Natural killer cell (primary cell): ENCODE results near the gene CACNA1C. TPM values are rescaled to one million over a fixed set of nuclear protein-coding genes. Genes with fewer than 3 reads are reported as not detected.

Experiments
- ATAC-seq, 3 donors: fragments of 150-1000 bp in 2 of 3; fragments of 200-7000 bp in 1 of 3; cut with Tn5 transposase; 1 replicate in 1 of 3; 2 replicates in 2 of 3; pipeline ENCODE4 v1.10.0; 2021; ENCODE audit warnings: mild to moderate bottlenecking in 2 of 3, moderate library complexity in 2 of 3
- DNase-seq, 2 donors: peaks; one replicate each; pipeline versions ENCODE4 v3.0.0 to v3.0.0-alpha.2; 2013 to 2021; ENCODE audit warnings: mixed read lengths in 1 of 2
- H3K27ac ChIP-seq: one replicate; pipeline ENCODE4 v1.5.1; 2013; ENCODE audit warnings: mild to moderate bottlenecking, low read length
- H3K27me3 ChIP-seq: one replicate; pipeline ENCODE4 v1.6.1; 2013; ENCODE audit warnings: low read length; ENCODE audit not compliant: control insufficient read depth, insufficient read depth
- H3K36me3 ChIP-seq: one replicate; pipeline ENCODE4 v1.6.1; 2013; ENCODE audit warnings: low read length; ENCODE audit not compliant: control insufficient read depth, insufficient read depth
- H3K4me1 ChIP-seq: one replicate; pipeline ENCODE4 v1.6.1; 2013; ENCODE audit warnings: low read length; ENCODE audit not compliant: control insufficient read depth, insufficient read depth
- H3K4me3 ChIP-seq: one replicate; pipeline ENCODE4 v1.5.1; 2013; ENCODE audit warnings: low read length
- H3K9me3 ChIP-seq: one replicate; pipeline ENCODE4 v1.6.1; 2013; ENCODE audit warnings: low read length; ENCODE audit not compliant: control insufficient read depth, insufficient read depth
- H3K27ac Mint-ChIP-seq, 2 donors: one replicate each; pipeline ENCODE4 v1.8.0; 2022; ENCODE audit warnings: mild to moderate bottlenecking in 2 of 2, mixed read lengths in 2 of 2, moderate library complexity in 1 of 2
- H3K27me3 Mint-ChIP-seq, 2 donors: one replicate each; pipeline ENCODE4 v1.8.0; 2022; ENCODE audit warnings: low read depth in 2 of 2, mixed read lengths in 2 of 2
- H3K36me3 Mint-ChIP-seq: one replicate; pipeline ENCODE4 v1.8.0; 2022; ENCODE audit warnings: mixed read lengths
- H3K4me1 Mint-ChIP-seq, 2 donors: one replicate each; pipeline ENCODE4 v1.8.0; 2022; ENCODE audit warnings: mixed read lengths in 2 of 2
- H3K4me3 Mint-ChIP-seq: one replicate; pipeline ENCODE4 v1.8.0; 2022; ENCODE audit warnings: mild to moderate bottlenecking, moderate library complexity, mixed read lengths
- H3K9me3 Mint-ChIP-seq, 2 donors: one replicate each; pipeline ENCODE4 v1.8.0; 2022; ENCODE audit warnings: mixed read lengths in 2 of 2
- WGBS: methylation state at CpG from one replicate; pipeline ENCODE4 v1.1.7; 2013; ENCODE audit warnings: missing lambda C conversion rate; ENCODE audit not compliant: insufficient coverage; 5-methylcytosine and 5-hydroxymethylcytosine counted together
- intact Hi-C: fragments of 100-400 bp; cut with micrococcal nuclease; formaldehyde crosslinking; loops from one replicate; pipeline ENCODE4 v1.14.2; 2022
- total RNA-seq, 4 donors: library from RNA; stranded (reverse); fragments of 120-200 nt in 1 of 4; gene quantifications; one replicate each; pipeline versions ENCODE4 v1.2.3 to v1.2.4, GENCODE V29; 2013 to 2022
- TF ChIP-seq, protein P1 (sequence below): fragments of 200-600 bp; IDR thresholded peaks from one replicate; pipeline ENCODE4 v1.8.0; 2022; ENCODE audit warnings: antibody characterized with exemption

CACNA1C gene
- total RNA-seq, 3 donors from 2014 or later (not counting 1 experiment from before 2014, with no cell fraction given): 0.07 to 0.35 (median 0.08) TPM

DNA sequence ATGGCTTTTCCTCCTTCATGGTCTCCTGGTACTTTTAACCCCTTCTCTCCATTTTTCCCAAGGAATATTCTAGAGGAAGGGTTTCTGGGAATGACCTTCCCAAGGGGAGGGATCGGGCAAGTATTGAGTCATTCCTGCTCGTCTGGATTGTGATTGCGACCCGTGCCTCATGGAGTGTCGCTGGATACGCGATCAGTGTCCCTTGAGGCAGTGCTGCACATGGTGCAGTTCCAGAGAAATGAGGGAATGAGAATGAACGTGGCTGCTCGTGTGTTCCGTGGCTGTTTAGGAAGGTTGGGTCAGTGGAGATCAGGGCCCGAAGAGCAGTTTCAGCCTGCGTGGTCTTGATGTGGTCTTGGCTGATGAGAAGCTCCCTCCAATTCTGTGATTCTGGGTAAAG is 234.4 kb downstream of the CACNA1C start:
- Histone ChIP-seq H3K36me3 (no peaks in the 10 kb centered on the region), H3K4me1 (no peaks in the 10 kb centered on the region), H3K9me3 (no peaks in the 10 kb centered on the region), H3K27ac (no peak overlapping the region), H3K4me3 (no peak overlapping the region), H3K27me3 (no peaks in the 10 kb centered on the region)
- Mint-ChIP-seq H3K9me3 (no peaks in the 10 kb centered on the region), H3K4me3 (no peak overlapping the region), H3K27me3 (peaks cover 0 to 23% of the 10 kb centered on the region in 2 donors), H3K27ac (no peak overlapping the region), H3K36me3 (no peaks in the 10 kb centered on the region), H3K4me1 (no peaks in the 10 kb centered on the region)
- 92% methylated on average over 12 of the region's 12 CpGs for WGBS
- TF ChIP-seq, protein P1, sequence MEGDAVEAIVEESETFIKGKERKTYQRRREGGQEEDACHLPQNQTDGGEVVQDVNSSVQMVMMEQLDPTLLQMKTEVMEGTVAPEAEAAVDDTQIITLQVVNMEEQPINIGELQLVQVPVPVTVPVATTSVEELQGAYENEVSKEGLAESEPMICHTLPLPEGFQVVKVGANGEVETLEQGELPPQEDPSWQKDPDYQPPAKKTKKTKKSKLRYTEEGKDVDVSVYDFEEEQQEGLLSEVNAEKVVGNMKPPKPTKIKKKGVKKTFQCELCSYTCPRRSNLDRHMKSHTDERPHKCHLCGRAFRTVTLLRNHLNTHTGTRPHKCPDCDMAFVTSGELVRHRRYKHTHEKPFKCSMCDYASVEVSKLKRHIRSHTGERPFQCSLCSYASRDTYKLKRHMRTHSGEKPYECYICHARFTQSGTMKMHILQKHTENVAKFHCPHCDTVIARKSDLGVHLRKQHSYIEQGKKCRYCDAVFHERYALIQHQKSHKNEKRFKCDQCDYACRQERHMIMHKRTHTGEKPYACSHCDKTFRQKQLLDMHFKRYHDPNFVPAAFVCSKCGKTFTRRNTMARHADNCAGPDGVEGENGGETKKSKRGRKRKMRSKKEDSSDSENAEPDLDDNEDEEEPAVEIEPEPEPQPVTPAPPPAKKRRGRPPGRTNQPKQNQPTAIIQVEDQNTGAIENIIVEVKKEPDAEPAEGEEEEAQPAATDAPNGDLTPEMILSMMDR: no peak
- ATAC-seq (no peak), DNase-seq (no peak)
- intact Hi-C loops: no loop called here

DNA sequence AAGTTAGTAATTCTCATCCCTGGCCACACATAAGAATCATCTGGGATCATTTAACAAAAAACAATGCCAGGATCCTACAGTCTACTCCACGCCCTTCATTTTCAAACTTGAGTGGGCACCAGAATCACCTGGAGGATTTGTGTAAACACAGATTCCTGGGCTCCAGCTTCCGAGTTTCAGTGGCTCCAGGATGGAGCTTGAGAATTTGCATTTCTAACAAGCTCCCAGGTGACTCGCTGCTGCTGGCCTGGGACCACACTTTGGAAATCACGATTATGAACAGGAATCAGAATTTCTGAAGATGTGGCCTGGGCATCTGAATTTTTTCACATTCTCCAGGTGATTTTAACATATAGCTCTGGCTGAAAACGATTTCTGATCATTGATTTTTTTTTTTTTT is 234.8 kb downstream of the CACNA1C start:
- no peaks in the 10 kb centered on the region for H3K27me3 ChIP-seq
- ATAC-seq (no peak), DNase-seq (no peak)
- Mint-ChIP-seq H3K4me1 (no peaks in the 10 kb centered on the region), H3K4me3 (no peak overlapping the region), H3K36me3 (no peaks in the 10 kb centered on the region), H3K27me3 (peaks cover 0 to 22% of the 10 kb centered on the region in 2 donors), H3K27ac (no peak overlapping the region), H3K9me3 (no peaks in the 10 kb centered on the region)
- intact Hi-C loops: no loop called here
- H3K36me3 ChIP-seq: no peaks in the 10 kb centered on the region
- no peaks in the 10 kb centered on the region for H3K9me3 ChIP-seq
- TF ChIP-seq, protein P1: no peak
- no peak overlapping the region for H3K27ac ChIP-seq
- 66% methylated on average over 5 of the region's 5 CpGs for WGBS
- H3K4me3 ChIP-seq: no peak overlapping the region
- no peaks in the 10 kb centered on the region for H3K4me1 ChIP-seq

DNA sequence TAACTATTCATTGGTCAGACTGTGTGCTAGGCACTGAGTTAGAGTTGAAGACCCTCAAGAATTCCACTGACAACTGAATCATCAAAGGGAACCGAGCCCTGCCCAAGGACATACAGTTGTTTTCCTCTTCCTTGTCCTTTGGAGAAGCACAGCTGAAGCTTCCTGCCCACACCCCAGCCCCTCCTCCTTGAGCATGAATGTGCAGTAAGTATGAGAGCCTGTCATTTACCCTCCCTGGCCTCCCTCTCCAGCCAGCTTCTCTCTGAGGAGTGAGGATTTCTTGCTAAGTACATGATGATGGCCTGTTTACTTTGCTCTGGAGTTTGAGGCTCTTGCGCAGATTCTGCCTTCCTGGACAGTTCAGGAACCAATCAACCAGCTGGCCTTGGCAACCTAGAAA is 235.2 kb downstream of the CACNA1C start:
- Histone ChIP-seq H3K27ac (no peak overlapping the region), H3K36me3 (no peaks in the 10 kb centered on the region), H3K4me1 (no peaks in the 10 kb centered on the region), H3K27me3 (no peaks in the 10 kb centered on the region), H3K9me3 (no peaks in the 10 kb centered on the region), H3K4me3 (no peak overlapping the region)
- TF ChIP-seq, protein P1: no peak
- no peaks in the 10 kb centered on the region for H3K36me3 Mint-ChIP-seq
- intact Hi-C loops: no loop called here
- H3K4me1 Mint-ChIP-seq: no peaks in the 10 kb centered on the region
- peaks cover 0 to 18% of the 10 kb centered on the region in 2 donors for H3K27me3 Mint-ChIP-seq
- no peak for DNase-seq
- no peaks in the 10 kb centered on the region for H3K9me3 Mint-ChIP-seq
- no peak overlapping the region for H3K4me3 Mint-ChIP-seq
- 46% methylated on average over 2 of the region's 2 CpGs for WGBS
- no peak for ATAC-seq
- no peak overlapping the region for H3K27ac Mint-ChIP-seq

DNA sequence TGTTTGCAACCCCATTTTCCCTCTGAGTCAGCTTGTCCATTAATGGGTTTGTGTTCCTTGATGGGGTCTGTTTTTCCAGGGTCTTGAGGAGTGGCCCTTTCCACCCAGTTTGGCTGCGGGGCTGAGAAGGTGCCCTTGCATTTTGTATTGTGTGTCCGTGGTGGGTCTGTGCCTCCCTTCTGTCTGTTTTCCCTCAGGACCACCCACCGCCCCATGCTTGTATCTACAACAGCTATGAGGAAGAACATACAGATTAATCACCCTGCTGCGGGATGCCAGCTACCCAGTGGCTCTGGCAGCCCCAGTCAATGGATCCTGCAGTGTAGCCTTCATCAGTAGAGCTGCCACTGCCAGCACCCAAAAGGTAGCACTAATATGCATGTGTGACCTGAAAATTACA is 235.7 kb downstream of the CACNA1C start:
- no peak for ATAC-seq
- H3K4me3 Mint-ChIP-seq: no peak overlapping the region
- no peaks in the 10 kb centered on the region for H3K9me3 Mint-ChIP-seq
- no peaks in the 10 kb centered on the region for H3K36me3 Mint-ChIP-seq
- H3K9me3 ChIP-seq: no peaks in the 10 kb centered on the region
- H3K27me3 ChIP-seq: no peaks in the 10 kb centered on the region
- no peaks in the 10 kb centered on the region for H3K4me1 Mint-ChIP-seq
- intact Hi-C loops: no loop called here
- no peak overlapping the region for H3K4me3 ChIP-seq
- 97% methylated on average over 4 of the region's 4 CpGs for WGBS
- H3K36me3 ChIP-seq: no peaks in the 10 kb centered on the region
- H3K27ac ChIP-seq: no peak overlapping the region
- no peaks in the 10 kb centered on the region for H3K4me1 ChIP-seq
- no peak for DNase-seq
- TF ChIP-seq, protein P1: no peak
- peaks cover 0 to 17% of the 10 kb centered on the region in 2 donors for H3K27me3 Mint-ChIP-seq
- no peak overlapping the region for H3K27ac Mint-ChIP-seq
